ENCODE measurements around the gene MARCHF6.
"Not testable (repeated sequence)": the region's sequence is repeated elsewhere in the genome, so short reads cannot be mapped to it uniquely, and the experiment has no call there.

MARCHF6 gene

DNA sequence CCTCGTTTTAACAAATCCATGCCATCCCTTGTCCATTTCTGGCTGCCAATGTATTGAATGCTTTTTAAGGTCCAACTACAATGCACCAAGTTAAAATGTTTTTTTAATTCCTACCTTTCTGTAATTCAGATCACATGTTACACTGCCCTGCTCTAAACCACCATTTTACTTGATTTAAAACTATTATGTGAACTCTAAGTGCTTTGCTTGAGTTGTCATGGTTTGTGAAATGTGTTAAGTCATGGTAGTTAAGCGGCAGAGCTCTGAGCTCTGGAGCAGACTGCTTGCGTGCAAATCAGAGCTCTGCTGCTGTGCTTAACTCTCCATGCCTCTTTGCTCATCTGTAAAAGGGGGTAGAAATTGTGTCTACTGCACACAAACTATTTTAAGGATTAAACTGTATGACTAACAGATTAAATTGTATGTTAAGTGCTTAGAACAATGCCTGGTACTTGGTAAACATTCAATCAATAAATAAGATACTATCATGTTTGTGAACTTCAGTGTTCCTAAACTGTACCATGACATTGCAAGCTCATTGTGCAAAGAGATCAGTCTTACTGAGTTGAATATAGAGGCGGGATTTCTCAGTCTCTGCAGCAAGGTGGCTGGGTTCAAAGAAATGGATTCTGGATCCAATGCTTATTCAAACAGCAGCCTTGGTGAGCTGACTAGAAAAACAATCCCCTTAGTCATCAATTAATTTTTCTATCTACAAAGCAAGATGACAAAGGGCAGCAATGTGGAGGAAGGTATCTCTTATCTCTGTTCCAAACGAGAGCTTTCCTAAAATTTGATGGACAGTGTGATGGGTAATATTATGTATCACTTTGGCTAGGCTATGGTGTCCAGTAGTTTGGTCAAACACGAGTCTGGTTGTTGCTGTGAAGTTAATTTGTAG is 29.7 kb upstream of the MARCHF6 start:
- DNase-seq (ENCODE audit: low spot score), result no peak

DNA sequence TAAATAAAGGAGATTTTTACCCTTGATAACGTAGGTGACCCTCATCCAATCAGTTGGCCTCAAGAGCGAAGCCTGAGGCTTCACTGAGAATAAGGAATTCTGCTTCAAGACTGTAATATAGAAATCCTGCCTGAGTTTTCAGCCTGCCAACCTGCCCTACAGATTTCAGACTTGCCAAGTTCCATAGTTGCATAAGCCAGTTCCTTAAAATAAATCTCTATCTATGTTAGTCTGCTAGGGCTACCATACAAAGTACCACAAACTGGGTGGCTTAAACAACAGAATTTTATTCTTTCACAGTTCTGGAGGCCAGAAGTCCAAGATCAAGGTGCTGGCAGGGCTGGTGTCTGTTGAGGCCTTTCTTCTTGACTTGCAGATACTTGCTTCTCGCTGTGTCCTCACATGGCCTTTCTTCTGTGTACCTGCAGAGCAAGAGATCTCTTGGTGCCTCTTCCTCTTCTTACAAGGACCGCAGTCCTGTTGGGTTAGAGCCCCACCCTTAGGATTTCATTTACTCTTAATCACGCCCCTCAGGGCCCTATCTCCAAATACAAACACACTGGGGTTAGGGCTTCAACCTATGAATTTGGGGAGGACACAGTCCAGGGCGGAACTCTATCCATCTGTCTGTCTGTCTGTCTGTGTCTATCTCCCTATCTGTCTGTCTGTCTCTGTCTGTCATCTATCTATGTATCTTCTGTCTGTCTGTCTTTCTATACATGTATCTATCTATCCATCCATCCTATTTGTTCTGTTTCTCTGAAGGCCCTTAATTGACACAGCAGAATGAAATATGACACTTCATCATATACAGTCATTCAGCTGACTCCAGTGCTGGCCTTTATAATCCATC is 28.8 kb upstream of the MARCHF6 start:
- no peak for DNase-seq (ENCODE audit: low spot score)

DNA sequence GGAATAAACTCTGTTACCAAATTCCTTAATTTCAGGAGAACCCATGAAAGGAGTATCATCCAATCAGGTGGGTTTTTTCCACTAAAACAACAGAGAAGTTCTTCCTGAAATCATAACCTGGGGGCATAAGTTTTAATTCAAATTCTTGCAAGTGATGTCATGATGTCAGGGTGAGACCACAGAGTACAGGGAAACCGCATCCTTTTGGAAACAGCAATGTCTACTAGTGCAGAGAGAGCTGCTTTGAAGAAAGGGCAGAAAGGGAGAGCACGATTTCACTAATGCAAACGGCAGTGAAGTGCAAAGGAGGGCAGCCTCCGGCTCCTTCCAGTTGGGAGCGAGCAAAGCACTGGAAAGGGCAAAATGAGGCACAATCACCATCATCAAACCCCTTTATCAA is 25.2 kb upstream of the MARCHF6 start:
- no peak for DNase-seq (ENCODE audit: low spot score)

DNA sequence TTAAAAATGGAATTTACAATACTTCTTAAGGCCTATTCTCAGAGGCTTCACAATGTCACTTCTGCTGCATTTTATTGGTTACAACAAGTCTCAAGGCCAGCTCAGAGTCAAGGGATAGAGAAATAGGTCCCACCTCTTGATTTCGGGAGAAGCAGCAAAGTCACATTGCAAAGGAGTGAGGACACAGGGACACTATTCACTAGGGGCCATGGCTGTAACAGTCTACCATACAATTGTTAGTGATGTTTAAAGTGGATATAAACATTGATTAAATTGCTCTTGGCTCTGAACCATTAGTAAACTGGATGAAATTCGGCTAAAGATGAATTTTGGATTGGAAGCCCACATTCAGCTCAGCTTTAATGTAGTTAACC is 24.1 kb upstream of the MARCHF6 start:
- no peak for DNase-seq (ENCODE audit: low spot score)

DNA sequence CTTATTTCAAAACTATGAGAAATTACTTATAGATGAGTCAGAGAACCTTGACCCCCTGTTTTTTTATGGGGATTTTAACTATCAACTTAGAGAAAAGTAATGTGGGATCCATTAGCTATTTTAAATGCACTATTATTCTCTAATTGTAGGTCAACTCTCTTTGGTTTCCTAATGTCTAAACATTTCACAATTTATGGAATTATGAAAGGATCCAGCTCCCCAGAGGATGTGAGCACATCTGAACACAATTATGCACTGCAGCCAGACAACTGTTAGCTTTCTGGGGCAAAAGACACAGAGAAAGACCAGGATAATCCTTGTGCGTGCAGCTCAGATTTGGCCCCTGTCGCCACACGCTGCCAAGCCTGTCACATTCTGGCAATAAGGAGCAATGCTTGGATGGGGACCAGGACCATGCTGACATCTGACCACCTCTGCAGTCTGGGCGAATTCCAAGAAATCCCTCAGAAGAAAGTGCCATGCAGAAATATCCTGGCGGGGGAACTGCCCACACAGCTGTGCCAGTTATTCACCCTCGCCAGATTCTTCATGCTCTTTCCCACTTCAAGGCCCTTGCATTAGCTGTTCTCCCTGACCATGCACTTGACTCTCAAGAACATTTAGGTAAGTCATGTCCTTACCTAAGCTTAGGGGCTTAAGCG is 23.5 kb upstream of the MARCHF6 start:
- DNase-seq (ENCODE audit: low spot score), result no peak

DNA sequence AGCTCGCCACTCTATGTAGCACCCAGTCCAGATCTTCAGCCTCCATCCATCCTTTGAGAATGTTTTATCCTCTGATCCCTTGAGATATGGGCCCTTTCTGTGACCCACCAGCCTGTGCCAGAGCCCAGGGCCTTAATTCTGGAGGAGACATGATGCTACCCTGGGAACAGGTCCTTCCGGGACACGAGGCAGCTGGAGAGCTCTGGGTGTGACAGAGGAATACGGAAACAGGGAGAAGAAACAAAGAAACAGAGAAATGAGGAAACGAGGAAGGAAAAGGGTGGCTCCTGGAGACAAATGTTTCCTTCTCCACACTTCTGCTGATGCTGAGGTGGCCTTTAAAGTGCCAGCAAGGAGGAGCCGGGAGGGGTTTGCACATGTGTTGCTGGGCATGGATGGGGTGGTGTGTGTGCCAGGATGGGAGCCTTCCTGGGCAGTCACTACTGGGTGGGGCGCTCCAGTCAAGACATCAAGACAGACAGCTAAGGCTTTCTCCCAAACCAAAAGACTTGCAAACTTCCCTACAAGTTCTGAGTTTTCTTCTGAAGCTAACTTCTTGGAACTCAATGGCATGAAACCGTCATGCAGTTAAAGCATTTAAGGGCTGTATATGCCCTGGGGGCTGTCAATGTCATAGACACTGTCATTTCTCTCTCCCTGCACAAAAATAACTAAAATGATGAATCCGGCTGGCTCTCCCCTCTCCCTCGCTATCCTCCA is 22.8 kb upstream of the MARCHF6 start:
- no peak for DNase-seq (ENCODE audit: low spot score)

DNA sequence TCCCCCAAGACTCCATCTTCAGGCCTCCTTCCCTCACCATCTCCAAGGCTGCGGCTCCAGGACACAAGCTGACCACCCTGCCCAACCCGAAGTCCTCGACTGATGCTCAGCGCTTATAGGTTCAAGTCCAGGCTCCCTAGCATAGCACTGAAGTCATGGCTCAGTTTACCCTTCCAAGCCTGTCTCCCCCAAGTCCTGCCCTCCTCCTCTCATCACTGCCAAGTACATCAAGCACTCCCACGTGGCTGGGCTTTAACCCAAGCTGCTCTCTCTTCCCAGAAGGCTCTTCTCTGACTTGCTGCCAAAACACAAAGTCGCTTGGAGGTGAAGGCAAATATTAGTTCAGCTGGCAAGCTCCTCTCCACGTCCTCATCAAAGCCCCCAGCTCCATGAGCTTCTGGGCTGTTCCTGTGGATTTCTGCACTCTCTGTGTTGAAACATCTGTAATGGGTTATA is 22.1 kb upstream of the MARCHF6 start:
- no peak for DNase-seq (ENCODE audit: low spot score)

DNA sequence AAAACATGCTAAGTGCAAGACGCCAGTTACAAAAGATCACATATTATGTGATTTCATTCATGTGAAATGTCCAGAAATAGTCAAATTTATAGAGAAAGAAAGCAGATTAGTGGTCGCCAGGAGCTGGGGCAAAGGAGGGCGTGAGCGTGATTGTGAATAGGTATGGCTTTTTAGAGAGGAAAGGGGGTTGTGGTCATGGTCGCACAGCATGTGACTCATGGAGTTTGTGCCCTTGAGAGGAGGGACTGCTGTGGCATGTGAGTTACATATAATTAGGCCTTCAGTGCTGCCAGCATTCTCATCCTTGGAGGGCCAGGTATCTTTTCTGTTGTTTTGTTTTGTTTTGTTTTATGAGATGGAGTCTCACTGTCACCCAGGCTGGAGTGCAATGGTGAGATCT is 21.2 kb upstream of the MARCHF6 start:
- DNase-seq (ENCODE audit: low spot score), result no peak

DNA sequence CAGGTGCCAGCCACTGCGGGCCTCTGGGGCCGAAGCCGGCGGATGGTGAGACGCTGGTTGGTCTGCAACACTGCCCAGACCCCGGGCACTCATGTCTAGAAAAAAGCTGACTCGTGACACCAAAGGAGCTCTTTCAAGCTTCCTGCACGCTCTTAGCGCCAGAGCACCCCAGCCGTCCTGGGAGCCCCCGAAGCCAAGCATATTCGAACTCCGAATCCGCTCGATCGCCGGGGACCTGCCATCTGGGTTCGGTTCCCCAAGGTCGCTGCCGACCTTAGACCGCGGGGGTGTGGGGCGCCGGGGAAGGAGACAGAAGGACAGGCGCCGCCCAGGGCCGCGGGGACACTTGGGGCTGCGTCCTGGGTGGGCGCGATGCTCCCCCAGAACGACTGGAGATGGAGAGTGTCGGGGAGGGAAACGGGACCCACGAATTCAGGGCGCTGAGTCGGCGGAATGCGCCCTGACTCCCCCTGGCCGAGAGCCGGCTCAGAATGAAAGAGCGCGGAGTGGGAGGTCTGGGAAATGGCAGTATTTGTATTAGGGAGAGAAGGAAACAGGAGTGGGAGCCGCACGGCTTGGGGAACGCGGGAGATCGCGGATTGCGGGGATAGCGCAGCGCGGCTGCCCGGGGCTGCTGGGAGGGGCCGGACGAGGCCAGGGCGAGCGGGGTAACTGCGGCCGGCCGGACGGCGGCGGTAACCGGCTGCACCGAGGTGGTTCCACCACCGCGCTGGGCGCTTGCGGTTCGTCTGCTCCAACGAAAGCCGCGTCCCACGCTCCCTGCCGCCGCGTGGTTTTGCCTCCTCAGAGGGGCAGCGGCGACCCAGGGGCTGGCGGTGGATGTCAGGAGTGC is 20.1 kb upstream of the MARCHF6 start:
- DNase-seq (ENCODE audit: low spot score), result no peak

DNA sequence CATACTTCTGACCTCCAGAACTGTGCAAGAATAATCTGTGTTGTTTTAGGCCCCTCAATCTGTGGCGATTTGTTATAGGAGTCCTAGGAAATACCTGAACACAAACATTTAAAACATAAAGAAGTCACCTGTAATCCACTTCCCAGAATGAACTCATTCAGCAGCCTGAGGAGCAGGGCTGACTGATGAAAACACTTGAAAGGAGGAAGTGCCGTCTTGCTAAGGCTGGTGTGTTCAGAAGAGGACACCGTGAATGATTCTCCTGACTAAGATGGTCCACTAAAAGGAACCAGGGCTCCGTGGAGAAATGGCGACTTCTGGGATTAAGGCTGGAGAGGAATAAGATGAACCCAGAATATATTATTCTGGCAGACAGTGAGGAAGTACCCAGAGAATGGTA is 18.7 kb upstream of the MARCHF6 start:
- DNase-seq (ENCODE audit: low spot score), result no peak

DNA sequence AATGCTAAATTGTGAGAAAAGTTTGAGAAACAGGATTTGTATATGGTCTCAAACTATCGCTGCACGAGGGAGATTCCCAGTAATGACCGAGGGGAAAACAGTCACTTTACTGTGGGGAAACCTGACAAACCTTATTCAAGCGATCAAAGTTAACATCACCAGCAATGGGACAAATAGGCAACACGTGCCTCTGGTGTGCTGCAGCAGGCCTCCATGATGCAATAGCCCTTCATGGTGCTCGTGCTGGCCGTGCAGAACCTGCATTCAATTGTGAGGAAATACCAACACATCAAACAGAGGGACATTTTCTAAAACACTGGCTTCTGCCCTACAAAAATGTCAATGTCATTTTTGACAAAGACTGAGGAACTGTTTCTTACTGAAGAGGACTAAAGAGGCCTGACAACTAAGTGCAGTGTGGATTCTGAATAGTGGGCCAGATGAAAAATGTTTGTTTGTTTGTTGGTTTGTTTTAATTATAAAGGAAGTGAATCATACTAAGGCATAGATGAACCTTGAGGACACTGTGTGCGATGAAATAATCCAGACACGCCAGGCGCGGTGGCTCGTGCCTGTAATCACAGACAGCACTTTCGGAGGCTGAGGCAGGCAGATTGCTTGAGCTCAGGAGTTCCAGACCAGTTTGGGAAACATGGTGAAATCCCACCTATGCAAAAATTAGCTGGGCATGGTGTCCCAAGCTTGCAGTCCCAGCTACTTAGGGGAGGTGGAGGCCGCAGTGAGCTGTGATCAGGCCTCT is 17.6 kb upstream of the MARCHF6 start:
- no peak for DNase-seq (ENCODE audit: low spot score)

DNA sequence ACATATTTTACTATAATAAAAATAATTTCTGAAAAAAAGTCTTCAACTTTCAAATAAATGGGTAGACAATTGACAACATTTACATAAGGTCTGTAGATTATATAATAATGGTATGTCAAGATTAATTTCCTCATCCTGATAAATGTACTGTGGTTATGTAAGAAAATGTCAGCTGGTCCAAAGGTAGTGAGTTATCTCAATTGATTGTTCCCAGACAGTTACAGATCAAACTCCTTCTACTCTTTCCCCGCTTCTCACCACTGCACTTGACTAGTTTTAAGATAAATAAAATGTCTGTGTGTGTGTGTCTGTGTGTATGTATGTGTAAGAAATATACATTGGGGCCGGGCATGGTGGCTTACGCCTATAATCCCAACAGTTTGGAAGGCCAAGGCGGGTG is 16.4 kb upstream of the MARCHF6 start:
- DNase-seq (ENCODE audit: low spot score), result no peak

DNA sequence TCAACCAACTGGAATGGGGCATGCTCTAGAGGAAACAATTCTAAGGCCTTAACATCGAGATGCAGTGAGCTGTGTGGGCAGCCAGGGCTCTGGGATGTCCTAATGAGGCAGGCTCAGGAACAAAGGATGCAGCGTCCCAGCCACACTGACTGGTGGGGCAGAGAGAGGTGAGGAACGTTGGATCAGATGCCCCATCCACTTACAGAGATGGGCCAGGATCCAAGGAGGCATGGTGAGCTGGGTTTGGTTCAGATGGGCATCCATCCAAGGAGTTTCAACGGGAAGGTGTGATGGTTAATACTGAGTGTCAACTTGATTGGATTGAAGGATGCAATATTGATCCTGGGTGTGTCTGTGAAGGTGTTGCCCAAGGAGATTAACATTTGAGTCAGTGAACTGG is 15.5 kb upstream of the MARCHF6 start:
- DNase-seq (ENCODE audit: low spot score), result no peak

DNA sequence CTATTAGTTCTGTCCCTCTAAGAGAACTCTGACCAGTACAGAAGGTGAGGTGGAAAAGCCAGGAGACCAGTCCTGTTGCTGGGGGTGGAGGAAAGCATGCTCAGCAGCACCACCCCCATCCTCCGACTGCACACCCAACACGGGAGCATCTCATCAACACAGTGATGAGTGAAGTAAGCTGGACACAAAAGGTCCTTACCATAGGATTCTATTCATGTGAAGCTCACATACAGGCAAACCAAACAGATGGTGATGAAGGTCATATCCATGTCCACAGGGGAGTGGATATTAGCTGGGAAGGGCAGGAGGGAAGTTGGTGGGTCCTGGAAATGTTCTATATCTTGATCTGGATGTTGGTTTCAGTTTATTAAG is 14.8 kb upstream of the MARCHF6 start:
- DNase-seq (ENCODE audit: low spot score), result no peak

DNA sequence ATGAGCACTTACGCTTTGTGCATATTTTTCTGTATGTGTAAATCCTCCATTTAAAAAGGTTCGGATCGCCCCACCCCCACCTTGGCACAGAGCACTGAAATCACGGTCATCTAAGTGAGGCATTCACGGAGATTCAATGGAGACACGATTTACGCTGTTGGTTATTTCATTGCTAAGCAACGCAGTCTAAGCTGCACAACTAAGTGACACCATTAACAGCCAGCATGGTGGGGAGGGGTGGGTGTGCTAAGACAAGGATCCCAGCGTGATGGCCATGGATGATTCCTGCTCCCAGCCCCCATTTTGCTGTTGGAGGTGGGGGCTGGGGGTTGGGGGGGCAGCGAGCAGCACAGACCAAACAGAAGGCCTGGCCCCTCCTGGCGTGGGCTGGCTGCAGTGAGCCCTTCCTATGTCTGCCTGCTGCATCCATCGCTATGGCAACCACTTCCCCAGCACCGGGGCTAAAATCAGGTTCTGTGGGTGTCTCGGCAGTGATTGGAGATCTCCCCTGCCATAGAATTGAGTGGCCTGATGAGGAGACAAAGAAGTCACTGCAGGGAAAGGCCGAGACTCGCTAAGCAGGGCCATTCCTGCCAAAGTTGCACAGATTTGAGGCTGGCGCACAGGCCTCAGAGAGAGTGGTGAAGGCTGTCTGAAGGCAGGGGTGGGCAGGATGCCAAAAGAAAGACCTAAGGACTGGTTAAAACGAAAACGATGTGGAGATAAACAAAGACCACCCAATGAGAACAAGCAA is 14.3 kb upstream of the MARCHF6 start:
- no peak for DNase-seq (ENCODE audit: low spot score)

DNA sequence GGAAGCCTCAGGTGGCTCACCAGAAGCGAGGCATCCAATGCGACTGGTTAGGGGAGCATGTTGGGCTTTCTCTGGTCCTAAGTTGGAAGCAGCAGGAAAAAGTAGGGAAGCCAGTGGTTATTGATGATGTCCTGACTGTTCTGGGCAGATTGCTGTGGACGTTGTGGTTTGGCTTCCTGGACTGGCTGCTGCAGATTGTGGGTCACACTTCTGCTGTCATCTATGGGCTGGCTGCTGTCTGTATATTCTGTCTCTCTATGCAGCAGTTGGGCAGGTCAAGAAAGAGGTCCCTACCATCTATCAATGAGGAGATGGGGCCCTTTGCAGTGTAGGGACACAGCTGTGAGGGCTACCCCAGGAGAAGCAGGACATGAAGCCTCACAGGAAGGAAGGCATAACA is 13.5 kb upstream of the MARCHF6 start:
- no peak for DNase-seq (ENCODE audit: low spot score)

DNA sequence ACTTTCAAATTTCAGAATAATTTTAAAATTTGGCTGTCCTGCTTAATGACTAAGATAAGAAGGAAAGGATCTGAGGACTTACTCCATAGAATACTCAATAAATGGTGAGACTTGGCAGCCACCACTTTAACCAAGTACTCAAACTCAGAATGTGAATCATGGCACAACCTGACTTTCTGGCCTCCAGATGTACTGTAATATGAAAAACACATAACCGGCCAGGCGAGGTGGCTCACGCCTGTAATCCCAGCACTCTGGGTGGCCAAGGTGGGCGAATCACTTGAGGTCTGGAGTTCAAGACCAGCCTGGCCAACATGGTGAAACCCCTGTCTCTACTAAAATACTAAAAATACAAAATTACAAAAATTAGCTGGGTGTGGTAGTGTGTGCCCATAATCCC is 10.0 kb upstream of the MARCHF6 start:
- DNase-seq (ENCODE audit: low spot score), result no peak

DNA sequence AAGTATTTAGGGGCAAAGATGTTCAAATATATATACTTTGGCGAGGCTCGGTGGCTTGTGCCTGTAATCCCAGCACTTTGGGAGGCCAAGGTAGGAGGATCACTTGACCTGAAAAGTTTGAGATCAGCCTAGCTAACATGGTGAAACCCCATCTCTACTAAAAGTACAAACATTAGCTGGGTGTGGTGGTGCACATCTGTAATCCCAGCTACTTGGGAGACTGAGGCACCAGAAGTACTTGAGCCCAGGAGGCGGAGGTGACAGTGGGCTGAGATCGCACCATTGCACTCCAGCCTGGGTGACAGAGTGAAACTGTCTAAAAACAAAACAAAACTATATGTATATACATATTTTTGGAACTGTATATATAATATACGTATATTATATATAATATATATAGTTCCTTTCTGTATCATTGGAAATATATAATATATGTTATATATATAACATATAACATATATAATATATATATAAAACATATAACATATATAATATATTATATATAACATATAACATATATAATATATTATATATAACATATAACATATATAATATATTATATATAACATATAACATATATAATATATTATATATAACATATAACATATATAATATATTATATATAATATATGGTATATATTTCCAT is 8.9 kb upstream of the MARCHF6 start:
- DNase-seq (ENCODE audit: low spot score), result not testable (repeated sequence)

DNA sequence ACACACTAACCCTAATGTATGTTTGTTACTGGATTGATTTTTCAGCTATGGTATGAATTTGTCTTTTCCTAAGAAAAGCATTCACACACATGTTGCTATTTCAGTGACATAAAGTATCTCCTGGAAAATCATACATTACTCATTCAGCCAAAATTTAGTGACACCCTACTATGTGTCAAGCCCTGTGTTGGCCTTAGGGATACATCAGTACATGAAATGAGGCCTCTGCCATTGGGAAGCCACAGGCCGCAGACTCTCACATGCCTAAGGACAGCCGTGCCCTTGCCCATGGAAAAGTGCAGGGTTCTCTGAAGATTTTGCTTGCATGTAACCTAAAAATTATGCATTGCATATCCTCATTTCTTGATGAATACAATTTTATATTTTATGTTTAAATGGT is 5.2 kb upstream of the MARCHF6 start:
- no peak for DNase-seq (ENCODE audit: low spot score)

All from left forelimb (tissue), 1 donor.